Measurements from ENCODE around the gene EHD1. TPM values are rescaled to one million over a fixed set of nuclear protein-coding genes. Genes with fewer than 3 reads are reported as not detected.

The EHD1 gene
- total and polyA plus RNA-seq, 3 donors from 2014 or later = 230 to 455 (median 328) TPM

GRCh38 chr11:64842366-64842759 is 36.1 kb downstream of the EHD1 start:
- Histone ChIP-seq H3K36me3 (ENCODE audit: low read depth, missing control alignments) (no peaks in the 10 kb centered on the region), H3K27ac (no peak overlapping the region), H3K27me3 (no peaks in the 10 kb centered on the region), H3K9me3 (no peaks in the 10 kb centered on the region), H3K4me1 (peaks cover 4% of the 10 kb centered on the region), H3K4me3 (no peak overlapping the region)
- intact Hi-C loops (cut with DNase I; ENCODE audit: low total_unique reads) = loop anchor here (10.0 kb wide), 1 partner anchor 172 kb away; the partner anchor contains the start of gene ARL2
- WGBS, 2 donors = 70 to 84% methylated on average over 4 to 5 of the region's 6 CpGs
- no peak for TF ChIP-seq POLR2A (IDR thresholded peaks at IDR 0.05)
- TF ChIP-seq CTCF (IDR thresholded peaks at IDR 0.05) = no peak
- DNase-seq = no peak

- intact Hi-C loops (cut with DNase I; ENCODE audit: low total_unique reads) = loop anchor here (10.0 kb wide), 1 partner anchor 173 kb away; the partner anchor contains the start of gene ARL2
- no peaks in the 10 kb centered on the region for H3K4me1 ChIP-seq
- WGBS, 2 donors = 88 to 95% methylated on average over 10 to 15 of the region's 15 CpGs
- TF ChIP-seq CTCF (IDR thresholded peaks at IDR 0.05) (no peak), POLR2A (IDR thresholded peaks at IDR 0.05) (no peak)
- no peaks in the 10 kb centered on the region for H3K27me3 ChIP-seq
- H3K9me3 ChIP-seq = no peaks in the 10 kb centered on the region
- no peak overlapping the region for H3K27ac ChIP-seq
- no peak for DNase-seq
- no peak overlapping the region for H3K4me3 ChIP-seq
- no peaks in the 10 kb centered on the region for H3K36me3 ChIP-seq (ENCODE audit: low read depth, missing control alignments)
Observed at GRCh38 chr11:64841592-64842365, 36.6 kb downstream of the EHD1 start.

DNA sequence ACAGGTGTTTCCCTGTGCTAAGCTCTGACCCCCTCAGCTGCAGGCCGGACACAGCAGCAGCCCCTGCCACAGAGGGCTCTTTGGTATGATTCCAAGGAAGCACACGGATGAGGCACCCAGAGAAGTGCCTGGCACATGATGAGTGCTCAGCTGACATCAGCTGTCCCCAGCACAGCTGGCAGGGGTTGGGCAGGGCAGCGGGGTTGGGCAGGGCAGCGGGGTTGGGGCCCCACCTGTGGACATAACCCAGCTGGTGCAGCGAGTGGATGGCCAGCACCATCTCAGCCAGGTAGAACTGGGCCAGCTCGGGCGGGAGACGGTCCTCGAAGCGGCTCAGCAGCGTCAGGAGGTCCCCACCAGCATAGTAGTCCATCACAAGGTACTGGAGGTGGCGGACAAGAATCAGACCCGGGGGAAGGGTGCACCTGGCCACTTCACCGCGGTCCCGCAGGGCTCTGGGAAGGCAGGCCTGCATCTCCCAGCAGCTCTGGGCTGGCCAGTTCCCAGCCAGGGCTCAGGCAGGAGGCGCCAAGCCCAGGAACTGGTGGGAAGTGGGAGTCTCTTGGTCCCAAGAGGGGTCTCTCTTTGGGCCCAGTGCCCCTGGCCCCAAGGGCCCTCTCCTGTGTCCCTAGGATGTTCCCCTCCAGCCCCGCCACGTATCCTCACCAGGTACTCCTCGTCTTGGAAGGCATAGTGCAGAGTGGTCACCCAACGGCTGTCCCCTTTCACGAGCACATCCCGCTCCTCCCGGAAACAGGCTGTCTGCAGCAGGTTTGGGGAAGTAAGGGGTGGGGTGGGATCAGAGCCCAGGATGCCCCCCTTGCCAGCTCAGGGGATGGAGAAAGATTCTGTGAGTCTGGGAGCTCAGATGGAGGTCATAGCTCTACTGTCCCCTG is 38.3 kb downstream of the EHD1 start:
- no peaks in the 10 kb centered on the region for H3K4me1 ChIP-seq
- H3K4me3 ChIP-seq = no peak overlapping the region
- TF ChIP-seq CTCF (IDR thresholded peaks at IDR 0.05) (no peak), POLR2A (IDR thresholded peaks at IDR 0.05) (no peak)
- H3K27ac ChIP-seq = no peak overlapping the region
- no peaks in the 10 kb centered on the region for H3K9me3 ChIP-seq
- H3K36me3 ChIP-seq (ENCODE audit: low read depth, missing control alignments) = no peaks in the 10 kb centered on the region
- DNase-seq = no peak
- no peaks in the 10 kb centered on the region for H3K27me3 ChIP-seq
- WGBS, 2 donors = 91 to 95% methylated on average over 21 to 24 of the region's 24 CpGs
- intact Hi-C loops (cut with DNase I; ENCODE audit: low total_unique reads) = loop anchor here (10.0 kb wide), 1 partner anchor 175 kb away; the partner anchor contains the start of gene ARL2

- no peaks in the 10 kb centered on the region for H3K36me3 ChIP-seq (ENCODE audit: low read depth, missing control alignments)
- TF ChIP-seq CTCF (IDR thresholded peaks at IDR 0.05) (no peak), POLR2A (IDR thresholded peaks at IDR 0.05) (no peak)
- DNase-seq = no peak
- H3K27me3 ChIP-seq = no peaks in the 10 kb centered on the region
- no peak overlapping the region for H3K27ac ChIP-seq
- no peak overlapping the region for H3K4me3 ChIP-seq
- 81 to 91% methylated on average over 5 to 13 of the region's 13 CpGs for WGBS, 2 donors
- intact Hi-C loops (cut with DNase I; ENCODE audit: low total_unique reads) = no loop called here
- H3K9me3 ChIP-seq = no peaks in the 10 kb centered on the region
- H3K4me1 ChIP-seq = no peaks in the 10 kb centered on the region
Observed at GRCh38 chr11:64839335-64839734, 39.1 kb downstream of the EHD1 start.

All from testis (tissue), 3 donors.